Fibroblast of skin of abdomen (primary cell): ENCODE results near the gene RBM43.
"Not testable (repeated sequence)": the region's sequence is repeated elsewhere in the genome, so short reads cannot be mapped to it uniquely, and the experiment has no call there.

Source experiments
- DNase-seq: peaks from one replicate; pipeline ENCODE4 v3.0.0-alpha.2; 2013

Gene RBM43

DNA sequence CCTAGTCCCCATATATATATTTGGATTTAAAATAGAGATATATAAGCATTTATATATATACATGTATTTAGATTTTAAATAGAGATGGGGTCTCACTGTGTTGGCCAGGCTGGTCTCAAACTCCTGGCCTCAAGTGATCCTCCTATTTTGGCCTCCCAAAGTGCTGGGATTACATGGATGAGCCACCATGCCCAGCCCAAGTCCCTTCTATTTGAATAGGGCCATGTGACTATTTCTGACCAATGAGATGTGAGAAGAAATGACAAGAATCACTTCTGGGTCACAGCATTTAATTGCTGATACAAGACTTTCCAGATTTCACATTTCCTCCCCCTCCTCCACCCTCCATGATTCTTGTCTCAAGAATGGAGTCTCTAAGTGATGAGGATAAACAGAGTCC lies 6.4 kb upstream of the RBM43 start:
- DNase-seq = no peak

DNA sequence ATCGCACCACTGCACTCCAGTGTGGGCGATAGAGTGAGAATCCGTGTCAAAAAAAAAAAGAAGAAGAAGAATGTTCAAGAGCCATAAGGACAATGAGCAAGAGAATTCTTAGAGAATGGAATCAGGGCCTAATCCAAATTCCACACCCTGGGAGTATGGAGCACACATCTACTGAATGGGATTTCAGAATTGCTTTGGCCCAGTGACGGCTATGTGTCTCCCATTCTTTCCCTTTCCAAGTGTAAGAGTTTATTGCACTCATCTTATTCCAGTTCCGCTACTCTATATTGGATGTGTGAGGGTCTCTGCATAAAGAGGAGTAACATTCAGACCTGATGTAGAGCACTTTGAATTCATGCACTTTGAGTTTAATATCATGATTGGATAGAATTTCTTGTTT lies 5.9 kb upstream of the RBM43 start:
- DNase-seq = no peak

- DNase-seq = no peak
Observed at GRCh38 chr2:151265991-151266390, 4.3 kb upstream of the RBM43 start.

DNA sequence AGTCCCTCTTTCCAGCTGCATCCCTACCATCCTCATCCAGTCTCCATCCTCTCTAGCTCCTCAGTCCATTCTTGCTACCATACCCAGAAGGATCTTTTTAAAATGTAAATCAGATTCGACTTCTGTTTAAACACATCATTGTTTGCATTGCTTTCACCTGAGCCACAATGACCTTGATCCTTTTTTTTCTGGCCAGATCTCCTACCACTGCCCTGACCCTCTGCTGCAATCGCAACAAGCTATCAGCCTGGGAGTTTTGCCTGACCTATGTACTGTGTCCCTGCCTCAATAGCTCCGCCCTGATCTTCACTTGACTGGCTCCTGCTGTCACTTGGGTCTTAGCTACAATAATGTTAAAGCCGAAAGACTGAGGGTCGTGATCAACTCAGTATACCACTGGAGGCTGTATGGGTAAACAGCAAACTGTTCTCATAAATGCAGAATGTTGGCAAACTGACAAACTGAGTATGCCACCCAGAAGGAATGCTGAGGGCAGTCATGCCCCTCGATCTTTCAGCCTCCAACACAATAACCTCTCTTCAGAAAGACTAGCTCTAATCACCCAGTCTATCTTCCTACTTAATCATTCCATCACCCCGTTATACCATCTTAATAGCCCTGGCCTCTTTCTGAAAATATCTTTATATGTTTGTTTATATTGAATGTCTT lies 2.6 kb upstream of the RBM43 start:
- DNase-seq = no peak

- no peak for DNase-seq
Observed at GRCh38 chr2:151262629-151263028, 966 bp upstream of the RBM43 start.

- DNase-seq = no peak
Observed at GRCh38 chr2:151261977-151262291, 271 bp upstream of the RBM43 start.

GRCh38 chr2:151260573-151261230 lies 961 bp downstream of the RBM43 start:
- peak; percentile 22 for DNase-seq

DNA sequence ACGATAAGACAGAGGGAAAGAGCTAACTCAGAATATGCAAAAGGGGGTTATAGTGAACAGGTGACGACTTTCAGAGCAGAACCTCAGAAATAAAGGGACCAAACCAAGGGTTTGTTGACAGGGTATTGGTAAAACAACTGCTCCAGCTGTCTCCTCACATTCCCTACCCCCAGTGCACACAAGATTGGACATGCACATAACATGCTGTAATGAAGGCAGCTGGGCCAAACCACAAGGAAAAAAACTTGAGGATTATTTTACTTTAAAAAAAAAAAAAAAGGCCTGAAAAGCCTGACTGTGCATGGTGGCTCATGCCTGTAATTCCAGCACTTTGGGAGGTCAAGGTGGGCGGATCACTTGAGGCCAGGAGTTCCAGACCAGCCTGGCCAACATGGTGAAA lies 3.5 kb downstream of the RBM43 start:
- peak; percentile 89 for DNase-seq

GRCh38 chr2:151252646-151253045 lies 9.0 kb downstream of the RBM43 start:
- DNase-seq = peak; percentile 18

DNA sequence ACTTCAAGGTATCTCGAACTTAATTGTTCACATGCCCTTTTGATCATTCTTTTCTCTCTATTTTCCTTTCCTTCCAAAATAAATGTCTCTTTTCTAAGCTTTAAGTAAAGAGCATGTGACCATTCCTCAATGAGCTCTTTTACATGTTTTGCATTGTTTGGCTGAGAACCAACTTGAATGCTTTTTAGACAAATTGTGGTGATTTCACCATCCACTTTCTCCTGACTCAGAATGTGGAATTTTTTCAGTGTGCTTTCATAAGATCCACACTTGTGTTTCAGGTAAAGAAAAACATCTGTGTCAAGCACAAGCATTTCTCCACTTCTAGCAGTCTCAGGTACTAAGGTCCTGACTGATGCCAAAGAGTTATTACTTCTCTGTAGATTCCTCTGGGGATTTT lies 10.7 kb downstream of the RBM43 start:
- peak; percentile 92 for DNase-seq

GRCh38 chr2:151247432-151247831 lies 14.2 kb downstream of the RBM43 start:
- no peak for DNase-seq

DNA sequence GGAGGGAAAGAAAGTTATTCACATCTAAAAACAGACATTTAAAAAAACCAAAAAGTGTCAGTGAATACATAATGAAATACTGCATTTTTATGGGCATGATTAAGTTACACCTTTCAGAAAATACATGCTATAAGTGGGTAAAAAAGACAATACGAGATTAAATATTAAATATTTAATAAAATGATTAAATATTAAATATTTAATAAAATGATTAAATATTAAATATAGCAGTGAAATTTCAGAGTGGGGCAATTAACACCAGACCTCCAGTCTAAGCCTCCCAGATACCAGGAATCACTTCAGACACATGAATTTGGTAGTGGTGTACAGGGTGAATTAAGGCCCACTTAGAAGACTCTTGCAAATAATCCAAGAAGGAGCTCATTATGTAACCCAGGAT lies 15.5 kb downstream of the RBM43 start:
- no peak for DNase-seq

GRCh38 chr2:151243468-151243867 lies 18.2 kb downstream of the RBM43 start:
- DNase-seq = no peak

DNA sequence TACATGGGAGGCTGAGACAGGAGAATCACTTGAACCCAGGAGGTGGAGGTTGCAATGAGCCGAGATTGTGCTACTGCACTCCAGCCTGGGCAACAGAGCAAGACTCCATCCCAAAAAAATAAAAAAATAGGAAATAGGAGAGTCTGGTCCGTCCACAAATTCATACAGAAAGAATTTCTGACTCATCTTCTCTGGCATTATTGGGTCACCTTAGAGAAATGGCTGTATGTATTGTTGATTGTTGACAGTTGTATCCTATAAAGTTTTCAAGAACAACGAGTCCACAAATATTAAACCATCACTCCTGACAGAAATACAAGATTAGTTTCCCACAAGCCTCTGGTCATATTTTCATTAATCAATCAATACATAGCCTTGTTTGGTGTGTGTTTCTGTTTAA lies 20.4 kb downstream of the RBM43 start:
- DNase-seq = peak; percentile 34

GRCh38 chr2:151240433-151240832 lies 21.2 kb downstream of the RBM43 start:
- DNase-seq = no peak

- DNase-seq = no peak
Observed at GRCh38 chr2:151239624-151240023, 22.0 kb downstream of the RBM43 start.

DNA sequence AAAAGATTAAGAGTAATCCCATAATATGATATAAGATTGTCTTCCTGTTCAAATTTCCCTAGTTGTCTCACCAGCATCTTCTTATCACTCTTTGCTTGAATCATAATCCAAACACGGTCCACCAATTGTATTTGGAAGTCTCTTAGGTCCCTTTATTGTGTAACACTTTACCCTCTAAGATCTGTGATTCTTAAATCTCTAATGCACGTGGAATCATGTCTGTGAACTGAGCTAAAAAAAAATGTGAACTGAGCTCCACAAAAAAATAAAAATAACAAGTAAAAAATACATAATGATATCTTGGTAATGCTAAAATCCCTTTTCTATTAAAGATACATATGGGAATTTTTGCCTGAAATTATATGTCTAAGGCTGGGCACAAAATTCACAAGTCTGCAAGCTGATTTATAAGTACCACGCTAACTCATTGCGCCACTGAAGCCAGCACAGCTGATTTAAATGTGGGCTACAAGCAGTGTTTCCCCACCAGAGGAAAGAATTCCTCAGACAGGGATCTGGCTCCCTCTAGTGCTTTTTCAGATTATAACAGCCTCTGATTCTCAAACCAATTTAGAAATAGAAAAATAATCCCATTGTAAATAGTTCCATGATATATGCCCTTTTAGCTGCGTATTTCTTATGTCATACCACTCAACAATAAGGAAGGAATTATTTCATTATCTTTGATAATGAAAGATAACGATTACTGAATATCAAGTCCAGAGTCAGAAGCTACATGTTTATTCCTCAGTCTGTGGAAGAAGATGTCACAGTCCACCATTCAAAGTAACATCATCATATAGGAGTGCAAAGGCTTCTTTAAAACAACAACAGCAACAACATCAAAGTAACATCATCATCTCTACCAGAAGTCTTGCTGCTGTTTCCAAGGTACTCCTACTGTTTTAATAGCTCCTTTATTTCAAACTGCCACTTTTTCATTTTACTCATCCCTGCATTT lies 22.9 kb downstream of the RBM43 start:
- peak; percentile 83 for DNase-seq

- peak; percentile 13 for DNase-seq
Observed at GRCh38 chr2:151237422-151238025, 24.1 kb downstream of the RBM43 start.

DNA sequence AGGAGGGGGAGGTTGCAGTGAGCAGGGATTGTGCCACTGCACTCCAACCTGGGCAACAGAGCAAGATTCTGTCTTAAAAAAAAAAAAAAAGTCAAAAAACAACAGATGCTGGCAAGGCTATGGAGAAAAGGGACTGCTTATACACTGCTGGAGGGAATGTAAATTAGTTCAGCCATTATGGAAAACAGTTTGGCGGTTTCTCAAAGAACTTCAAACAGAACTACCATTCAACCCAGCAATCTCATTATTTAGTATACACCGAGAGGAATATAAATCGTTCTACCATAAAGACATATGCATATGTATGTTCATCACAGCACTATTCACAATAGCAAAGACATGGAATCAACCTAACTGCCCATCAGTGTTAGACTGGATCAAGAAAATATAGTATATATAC lies 27.9 kb downstream of the RBM43 start:
- not testable (repeated sequence) for DNase-seq

DNA sequence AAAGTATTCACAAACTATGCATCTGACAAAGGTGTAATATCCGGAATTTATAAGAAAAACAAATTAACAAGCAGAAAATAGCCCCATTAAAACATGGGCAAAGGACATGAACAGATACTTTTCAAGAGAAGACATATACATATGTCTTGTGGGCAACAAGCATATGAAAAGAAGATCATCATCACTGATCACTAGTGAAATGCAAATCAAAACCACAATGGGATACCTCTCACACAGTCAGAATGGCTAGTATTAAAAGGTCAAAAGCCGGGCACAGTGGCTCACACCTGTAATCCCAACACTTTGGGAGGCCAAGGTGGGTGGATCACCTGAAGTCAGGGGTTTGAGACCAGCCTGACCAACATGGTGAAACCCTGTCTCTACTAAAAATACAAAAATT lies 28.4 kb downstream of the RBM43 start:
- DNase-seq = not testable (repeated sequence)

DNA sequence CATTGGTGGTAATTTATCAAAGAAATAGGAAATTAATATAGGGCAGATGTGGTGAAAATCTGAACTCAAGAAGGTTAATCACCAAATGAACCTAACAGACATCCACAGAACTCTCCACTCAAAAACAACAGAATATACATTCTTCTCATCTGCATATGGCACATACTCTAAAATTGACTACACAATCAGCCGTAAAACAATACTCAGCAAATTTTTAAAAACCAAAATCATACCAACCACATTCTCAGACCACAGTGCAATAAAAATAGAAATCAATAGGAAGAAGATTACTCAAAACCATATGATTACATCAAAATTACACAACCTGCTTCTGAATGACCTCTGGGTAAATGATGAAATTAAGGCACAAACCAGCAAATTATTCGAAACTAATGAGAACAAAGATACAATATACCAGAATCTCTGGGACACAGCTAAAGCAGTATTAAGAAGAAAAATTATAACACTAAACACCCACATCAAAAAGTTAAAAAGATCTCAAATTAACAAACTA lies 31.0 kb downstream of the RBM43 start:
- DNase-seq = peak; percentile 14

GRCh38 chr2:151228847-151229512 lies 32.7 kb downstream of the RBM43 start:
- DNase-seq = peak; percentile 8
